HG03280 (cell line): ENCODE data around the gene HPS1.

Experiments
- ATAC-seq: cut with Tn5 transposase; IDR thresholded peaks from one replicate; pipeline ENCODE4 v1.9.1; 2021; ENCODE audit warnings: mild to moderate bottlenecking, moderate library complexity; ENCODE audit not compliant: unreplicated experiment

Gene HPS1

GRCh38 chr10:98415731-98416119 is 31.0 kb downstream of the HPS1 start:
- ATAC-seq, result no peak

- no peak for ATAC-seq
These were observed 31.6 kb downstream of the HPS1 start, which contains the start of gene PYROXD2 for GRCh38 chr10:98414932-98415730. TSS of gene PYROXD2 (minus strand) at chr10:98415182. CDS start at chr10:98415135, 47 bp downstream.

DNA sequence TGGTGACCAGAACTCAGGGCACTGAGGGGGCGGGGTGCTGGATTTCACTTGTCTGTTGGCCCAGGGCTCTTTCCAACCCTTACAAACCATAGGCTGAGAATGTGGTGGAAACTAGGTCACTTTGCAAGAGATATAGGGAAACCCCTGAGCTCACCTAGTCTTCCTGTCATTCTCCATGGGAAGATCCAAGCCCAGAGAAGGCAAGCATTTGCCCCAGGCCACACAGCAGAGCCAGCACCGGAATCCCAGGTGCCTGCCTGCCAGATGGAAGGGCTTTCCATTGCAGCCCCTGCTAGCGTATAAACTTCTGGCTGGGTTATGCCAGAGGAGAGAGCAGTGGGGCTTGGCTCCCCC is 32.2 kb downstream of the HPS1 start:
- ATAC-seq, result no peak

DNA sequence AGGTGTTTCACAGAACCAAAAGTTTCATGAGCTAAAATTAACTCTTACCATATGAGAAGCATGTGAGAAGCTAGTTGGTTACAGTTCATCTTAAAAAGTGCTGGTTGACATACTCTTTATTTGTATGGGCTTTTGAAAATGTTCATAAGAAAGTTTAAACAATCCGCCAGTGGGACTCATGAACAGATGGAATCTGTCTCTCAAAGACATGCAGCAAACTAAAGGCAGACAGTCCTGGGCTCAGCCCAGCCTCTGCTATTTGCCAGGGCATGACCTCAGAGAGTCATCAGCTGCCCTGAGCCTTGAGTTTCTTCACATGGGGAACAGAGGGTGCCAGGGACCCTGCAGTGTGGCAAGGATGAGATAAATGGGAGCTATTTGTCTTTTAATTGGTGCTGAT is 35.0 kb downstream of the HPS1 start:
- no peak for ATAC-seq

- no peak for ATAC-seq
These were observed 35.6 kb downstream of the HPS1 start for GRCh38 chr10:98411166-98411565.

DNA sequence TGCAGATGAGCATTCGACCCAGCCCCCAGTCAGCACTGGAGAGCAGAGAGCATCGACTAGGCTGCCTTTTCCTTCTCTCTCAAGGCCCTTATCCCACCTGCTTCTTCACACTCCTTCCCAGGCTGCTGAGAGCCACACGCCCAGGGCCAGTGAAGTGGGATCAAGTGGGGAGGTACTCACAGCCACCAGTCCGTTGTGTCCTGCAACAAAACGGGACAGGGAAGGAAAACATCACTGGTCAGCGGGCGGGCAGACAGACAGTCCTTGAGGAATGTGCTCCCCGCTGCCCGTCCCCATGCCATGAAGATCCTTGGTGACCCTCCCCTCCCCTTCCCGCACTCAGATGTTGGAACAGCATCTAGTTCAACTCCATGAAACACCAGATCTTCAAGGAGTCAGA is 36.0 kb downstream of the HPS1 start:
- no peak for ATAC-seq

DNA sequence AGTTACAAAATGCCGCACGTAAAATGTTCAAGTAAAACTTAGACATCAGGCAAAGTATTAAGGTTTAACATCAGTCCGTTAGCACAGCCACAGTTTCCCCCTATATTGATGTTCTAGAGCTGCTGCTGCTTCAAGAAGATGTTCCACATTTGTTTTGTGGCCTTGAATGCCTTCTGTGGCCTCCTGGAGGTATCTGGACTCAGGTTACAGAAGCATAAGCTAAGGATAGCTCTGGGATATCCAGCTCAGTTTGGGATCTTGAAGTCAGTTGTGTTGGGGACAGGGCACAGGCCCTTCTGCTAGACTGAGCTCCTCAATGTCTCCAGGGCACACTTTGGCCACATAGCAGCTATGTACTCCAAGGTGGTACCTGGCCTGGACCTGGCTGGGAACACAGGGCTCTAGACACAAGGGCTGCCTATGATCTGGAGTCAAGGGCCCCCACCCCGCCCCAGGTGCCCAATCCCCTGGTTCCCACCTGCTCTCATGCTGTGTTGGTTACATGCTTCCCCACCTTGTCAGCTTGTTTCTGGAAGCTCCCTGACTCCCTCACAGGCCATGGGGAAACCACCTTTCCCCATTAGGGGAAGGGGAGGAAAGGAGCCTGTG is 36.5 kb downstream of the HPS1 start:
- no peak for ATAC-seq

DNA sequence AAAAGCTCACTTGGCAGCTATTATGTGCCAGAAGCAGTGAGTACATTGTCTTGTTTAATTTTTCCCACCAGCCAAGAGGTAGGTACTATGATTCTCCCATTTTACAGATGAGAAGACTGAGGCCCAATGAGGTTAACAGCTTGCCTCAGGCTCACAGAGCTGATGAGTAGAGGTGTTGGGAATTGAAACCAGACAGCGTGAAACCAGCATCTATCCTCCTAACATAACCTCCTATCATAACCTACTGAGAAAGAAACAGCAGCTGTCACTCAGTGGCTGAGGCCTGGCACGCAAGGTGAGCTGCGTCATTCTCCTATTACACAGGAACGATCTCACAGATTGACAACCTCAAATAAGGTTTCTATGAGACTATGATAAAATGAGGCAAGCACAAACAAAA is 37.9 kb downstream of the HPS1 start:
- no peak for ATAC-seq

GRCh38 chr10:98407744-98408241 is 38.9 kb downstream of the HPS1 start:
- no peak for ATAC-seq

DNA sequence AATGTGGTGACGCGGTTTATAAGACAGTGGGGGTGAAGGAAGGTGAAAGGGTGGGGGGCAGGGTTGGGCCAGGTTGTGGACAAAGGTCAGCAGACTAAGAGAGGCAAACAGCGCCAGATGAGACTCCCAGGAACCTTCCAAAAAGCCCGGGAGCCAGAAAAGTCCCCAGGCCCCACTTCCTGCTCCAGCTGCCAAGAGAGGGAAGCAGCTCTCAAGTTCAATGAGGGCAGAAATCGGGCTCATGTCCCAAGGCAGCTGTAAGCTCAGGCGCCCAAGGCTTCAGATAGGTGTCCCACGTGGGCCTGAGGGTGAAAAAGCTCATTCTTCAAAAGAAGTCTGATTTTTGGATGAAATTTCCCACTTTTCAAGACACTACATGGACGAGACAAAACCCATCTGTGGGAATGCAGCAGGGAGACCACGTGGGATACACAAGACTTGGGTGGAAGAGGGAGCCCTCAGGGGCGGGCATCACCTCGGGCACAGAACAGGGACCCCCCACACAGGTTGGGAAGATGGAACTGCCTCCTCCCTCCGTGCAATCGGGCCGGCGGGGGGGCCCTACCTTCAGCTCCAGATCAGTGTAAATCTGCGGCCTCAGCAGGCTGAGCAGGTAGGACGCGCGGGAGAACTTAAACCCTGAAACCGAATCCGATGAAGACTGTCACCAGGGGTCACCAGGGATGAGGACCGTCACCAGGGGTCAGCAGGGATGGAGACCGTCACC is 39.6 kb downstream of the HPS1 start:
- no peak for ATAC-seq

GRCh38 chr10:98405422-98405821 is 41.3 kb downstream of the HPS1 start:
- no peak for ATAC-seq

- peak; percentile 40 for ATAC-seq
These were observed 42.0 kb downstream of the HPS1 start for GRCh38 chr10:98404571-98405359.

DNA sequence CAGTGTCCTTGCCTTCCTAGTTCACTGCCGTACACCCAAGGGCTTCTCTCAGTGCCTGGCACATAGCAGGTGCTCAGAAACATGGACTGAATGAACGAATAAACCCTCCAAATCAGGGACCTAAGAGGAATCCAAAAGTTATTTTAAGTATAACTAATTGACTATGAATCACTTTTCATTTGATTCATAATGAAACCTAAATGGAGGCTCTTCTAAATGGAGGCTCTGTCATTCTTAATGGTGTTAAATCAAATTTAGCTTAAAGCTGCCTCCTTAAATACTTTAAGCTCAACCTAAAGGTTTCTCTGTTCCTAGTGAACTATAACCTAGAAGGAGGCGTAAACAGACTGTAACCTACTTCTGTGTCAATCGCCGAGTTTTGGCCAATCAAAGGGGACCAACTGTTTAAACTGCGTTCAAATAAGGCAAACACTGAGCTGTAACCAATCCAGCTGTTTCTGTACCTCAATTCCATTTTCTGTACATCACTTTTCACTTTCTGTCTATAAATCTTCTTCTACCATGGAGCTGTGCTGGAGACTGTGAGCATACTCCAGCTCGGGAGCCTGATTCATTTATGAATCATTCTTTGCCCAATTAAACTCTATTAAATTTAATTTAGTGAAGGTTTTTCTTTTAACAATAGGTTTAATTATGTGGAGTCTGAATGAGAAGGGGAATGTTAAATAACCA is 42.8 kb downstream of the HPS1 start:
- peak; percentile 67 for ATAC-seq

GRCh38 chr10:98402931-98403718 is 43.6 kb downstream of the HPS1 start:
- ATAC-seq, result no peak

DNA sequence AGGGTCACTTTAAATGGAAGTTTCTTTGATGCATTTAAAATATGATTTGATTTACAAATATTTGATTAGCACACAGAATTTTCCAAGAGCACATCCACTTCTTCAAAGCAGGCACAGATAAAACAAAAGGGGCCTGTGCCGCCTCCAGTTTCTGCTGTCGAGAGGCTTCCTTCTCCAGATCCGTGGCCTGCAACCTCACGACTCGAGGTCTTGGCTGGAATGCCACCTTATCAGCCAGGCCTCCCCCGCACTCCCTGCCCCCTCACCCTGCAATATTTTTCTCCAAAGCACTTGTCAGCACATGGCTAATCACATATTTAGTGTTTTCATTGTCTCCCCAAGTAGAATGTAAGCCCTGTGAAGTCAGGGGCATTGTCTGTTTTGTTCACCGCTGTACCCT is 44.3 kb downstream of the HPS1 start:
- ATAC-seq, result no peak

- ATAC-seq, result no peak
These were observed 46.3 kb downstream of the HPS1 start for GRCh38 chr10:98400482-98400881.

DNA sequence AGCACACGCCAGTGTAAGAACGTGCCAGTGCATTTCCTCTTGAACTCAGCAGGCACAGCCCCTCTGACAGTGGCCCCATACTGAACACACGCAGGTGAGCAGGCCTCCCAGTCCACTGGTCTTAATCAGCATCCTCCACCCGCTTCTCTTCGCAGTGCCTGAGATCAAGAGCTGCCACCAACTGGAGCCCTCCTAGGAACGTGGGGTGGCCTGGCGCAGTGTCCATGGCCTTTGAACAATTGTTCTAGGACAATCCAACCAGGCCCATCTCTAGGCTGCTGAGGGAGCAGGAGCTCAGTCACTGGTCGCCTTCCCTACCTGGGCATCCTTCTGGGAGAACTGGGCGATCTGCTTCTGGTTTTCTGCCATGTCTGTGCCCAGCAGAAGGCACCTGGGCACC is 47.0 kb downstream of the HPS1 start:
- no peak for ATAC-seq

DNA sequence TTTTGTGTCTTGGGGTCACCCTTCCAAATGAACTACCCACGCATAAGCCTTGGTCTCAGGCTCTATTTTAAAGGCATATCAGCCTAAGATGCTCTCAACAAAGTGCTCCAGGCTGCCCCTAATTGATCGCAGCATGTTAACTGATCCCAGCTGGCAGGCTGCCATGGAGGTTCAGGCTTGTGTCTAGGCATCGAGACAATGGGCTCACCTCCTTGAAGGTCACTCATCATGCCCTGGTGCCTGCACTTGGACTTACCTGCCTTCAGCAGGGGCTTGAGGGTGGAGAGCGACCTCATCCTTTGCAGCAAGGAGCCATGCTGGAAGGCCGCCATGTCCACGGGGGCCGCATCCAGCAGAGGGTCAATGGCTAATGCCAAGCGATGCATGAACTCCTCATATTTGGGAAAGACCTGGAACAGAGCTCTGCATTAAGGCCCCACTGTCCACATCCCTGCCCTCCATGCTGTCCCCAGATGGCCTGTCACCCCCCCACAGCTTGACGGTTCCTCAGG is 49.6 kb downstream of the HPS1 start:
- ATAC-seq, result no peak
